Stimulated activated naive B cell treated with anti-CD40 and anti-IgM and Interleukin-4, amounts not matched to agents 10 μg/mL and 1 μg/mL and 100 μg/mL, for 72 hours (primary cell): ENCODE data around the gene TNFAIP8.

Experiments used
- ATAC-seq, 2 donors: fragments of 150-1000 bp; cut with Tn5 transposase; replicated peaks; 2 replicates each; pipeline ENCODE4 v1.10.0; 2021; ENCODE audit warnings: moderate library complexity in 1 of 2
- DNase-seq: peaks from one replicate; pipeline ENCODE4 v3.0.0; 2021
- H3K27ac Mint-ChIP-seq: one replicate; pipeline ENCODE4 v1.8.0; 2022; ENCODE audit warnings: mild to moderate bottlenecking, mixed read lengths
- H3K27me3 Mint-ChIP-seq, 2 donors: one replicate each; pipeline ENCODE4 v1.8.0; 2022; ENCODE audit warnings: mixed read lengths in 2 of 2
- H3K36me3 Mint-ChIP-seq, 2 donors: one replicate each; pipeline ENCODE4 v1.8.0; 2022; ENCODE audit warnings: mixed read lengths in 2 of 2, mild to moderate bottlenecking in 1 of 2
- H3K4me1 Mint-ChIP-seq, 2 donors: one replicate each; pipeline ENCODE4 v1.8.0; 2022; ENCODE audit warnings: mixed read lengths in 2 of 2, mild to moderate bottlenecking in 1 of 2
- H3K4me3 Mint-ChIP-seq, 2 donors: one replicate each; pipeline ENCODE4 v1.8.0; 2022; ENCODE audit warnings: mild to moderate bottlenecking in 2 of 2, mixed read lengths in 2 of 2, moderate library complexity in 1 of 2
- H3K9me3 Mint-ChIP-seq, 2 donors: one replicate each; pipeline ENCODE4 v1.8.0; 2022; ENCODE audit warnings: mixed read lengths in 2 of 2, mild to moderate bottlenecking in 1 of 2

The TNFAIP8 gene

GRCh38 chr5:119360905-119361593 lies 5.2 kb downstream of the TNFAIP8 start:
- peak overlapping the region; percentile 24 to 67 for H3K4me3 Mint-ChIP-seq
- H3K9me3 Mint-ChIP-seq, result no peaks in the 10 kb centered on the region
- peak overlapping the region; percentile 32 for H3K27ac Mint-ChIP-seq
- peaks cover 61 to 84% of the 10 kb centered on the region in 2 donors for H3K4me1 Mint-ChIP-seq
- DNase-seq (no peak), ATAC-seq (no peak)
- peaks cover 71 to 83% of the 10 kb centered on the region in 2 donors for H3K36me3 Mint-ChIP-seq
- no peaks in the 10 kb centered on the region for H3K27me3 Mint-ChIP-seq

DNA sequence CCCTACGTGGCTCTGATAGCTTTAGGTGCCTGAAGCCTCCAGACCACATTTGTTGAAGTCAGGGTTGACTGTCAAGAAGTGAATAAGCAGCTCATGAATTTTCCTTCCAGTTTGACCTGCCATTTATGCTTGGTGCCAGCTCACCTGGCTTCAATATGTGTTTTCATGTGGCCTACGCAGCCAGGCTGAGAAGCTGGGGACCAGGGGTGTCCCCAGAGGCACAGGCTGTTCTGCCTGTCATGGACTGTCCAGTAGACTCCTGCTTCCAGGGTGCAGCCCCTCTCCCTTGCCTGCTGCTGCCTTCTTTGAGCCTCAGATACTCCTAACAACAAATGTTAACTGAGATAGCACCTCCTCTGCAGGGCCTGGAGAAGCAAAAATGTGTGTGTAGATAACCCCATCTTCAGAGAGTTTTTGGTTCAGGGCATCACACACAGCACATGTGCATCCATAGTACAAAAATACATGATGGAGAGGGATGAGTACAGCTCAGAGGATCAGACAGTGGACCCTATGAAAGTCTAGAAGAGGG lies 5.8 kb downstream of the TNFAIP8 start:
- peak overlapping the region; percentile 66 for H3K27ac Mint-ChIP-seq
- DNase-seq (no peak), ATAC-seq (no peak)
- no peaks in the 10 kb centered on the region for H3K9me3 Mint-ChIP-seq
- no peaks in the 10 kb centered on the region for H3K27me3 Mint-ChIP-seq
- peaks cover 67 to 90% of the 10 kb centered on the region in 2 donors for H3K4me1 Mint-ChIP-seq
- H3K4me3 Mint-ChIP-seq, result peak overlapping the region; percentile 8 to 20
- H3K36me3 Mint-ChIP-seq, result peaks cover 67 to 85% of the 10 kb centered on the region in 2 donors

GRCh38 chr5:119362714-119363113 lies 6.9 kb downstream of the TNFAIP8 start:
- Mint-ChIP-seq H3K36me3 (peaks cover 57 to 76% of the 10 kb centered on the region in 2 donors), H3K27me3 (no peaks in the 10 kb centered on the region), H3K27ac (peak overlapping the region; percentile 80), H3K4me1 (peaks cover 72 to 97% of the 10 kb centered on the region in 2 donors), H3K9me3 (no peaks in the 10 kb centered on the region), H3K4me3 (peak overlapping the region; percentile 24 to 32)
- DNase-seq (no peak), ATAC-seq (no peak)

- H3K9me3 Mint-ChIP-seq, result no peaks in the 10 kb centered on the region
- ATAC-seq (no peak), DNase-seq (no peak)
- peaks cover 74 to 97% of the 10 kb centered on the region in 2 donors for H3K4me1 Mint-ChIP-seq
- peaks cover 53 to 76% of the 10 kb centered on the region in 2 donors for H3K36me3 Mint-ChIP-seq
- peak overlapping the region in 1 of 2 donors; percentile 18 for H3K4me3 Mint-ChIP-seq
- peak overlapping the region; percentile 80 for H3K27ac Mint-ChIP-seq
- H3K27me3 Mint-ChIP-seq, result no peaks in the 10 kb centered on the region
These were observed 7.5 kb downstream of the TNFAIP8 start for GRCh38 chr5:119363271-119363670.

- DNase-seq, result peak; percentile 35
- ATAC-seq, result peak; percentile 36 to 48
- H3K36me3 Mint-ChIP-seq, result peaks cover 49 to 75% of the 10 kb centered on the region in 2 donors
- peak overlapping the region in 1 of 2 donors; percentile 26 for H3K4me3 Mint-ChIP-seq
- peak overlapping the region; percentile 76 for H3K27ac Mint-ChIP-seq
- peaks cover 69 to 97% of the 10 kb centered on the region in 2 donors for H3K4me1 Mint-ChIP-seq
- no peaks in the 10 kb centered on the region for H3K27me3 Mint-ChIP-seq
- H3K9me3 Mint-ChIP-seq, result no peaks in the 10 kb centered on the region
These were observed 8.1 kb downstream of the TNFAIP8 start for GRCh38 chr5:119363936-119364335.

DNA sequence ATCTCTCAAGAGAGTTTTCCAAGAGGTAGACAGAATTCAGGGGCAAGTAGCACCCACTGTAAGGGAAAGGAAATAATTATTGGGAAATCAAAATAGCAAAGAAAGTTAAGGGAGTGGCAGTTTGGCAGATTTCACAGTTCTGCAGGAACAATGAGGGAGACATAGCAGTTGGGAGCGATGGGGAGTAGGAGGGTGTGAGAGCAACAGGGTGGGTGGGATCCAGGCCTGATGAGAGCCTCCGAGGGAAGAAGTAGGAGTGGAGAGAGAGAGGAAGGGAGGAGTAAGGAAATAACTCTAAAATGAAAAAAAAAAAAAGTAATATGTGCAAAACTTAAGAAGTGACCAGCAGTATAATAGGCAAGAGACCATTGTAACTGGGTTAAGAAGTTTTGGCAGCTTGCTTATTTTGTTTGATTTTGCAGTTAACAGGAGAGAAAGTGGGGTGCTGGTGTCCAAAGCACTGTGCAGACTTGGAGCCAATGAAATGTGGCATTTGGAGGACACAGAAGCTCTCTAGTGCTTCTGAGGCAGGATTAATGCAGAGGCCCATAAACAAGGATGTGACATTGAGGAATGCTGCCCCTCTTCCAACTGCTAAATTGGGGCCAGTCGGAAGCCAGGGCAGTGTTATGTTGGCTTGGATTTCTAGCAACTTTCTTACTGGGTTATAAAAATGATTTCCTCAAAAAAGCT lies 10.2 kb downstream of the TNFAIP8 start:
- no peak for DNase-seq
- peaks cover 36 to 62% of the 10 kb centered on the region in 2 donors for H3K36me3 Mint-ChIP-seq
- H3K9me3 Mint-ChIP-seq, result no peaks in the 10 kb centered on the region
- H3K4me1 Mint-ChIP-seq, result peaks cover 60 to 92% of the 10 kb centered on the region in 2 donors
- no peak for ATAC-seq
- H3K4me3 Mint-ChIP-seq, result peak overlapping the region; percentile 75 to 81
- no peaks in the 10 kb centered on the region for H3K27me3 Mint-ChIP-seq
- H3K27ac Mint-ChIP-seq, result peak overlapping the region; percentile 91

GRCh38 chr5:119366540-119366881 lies 10.7 kb downstream of the TNFAIP8 start:
- DNase-seq (no peak), ATAC-seq (peak; percentile 36 to 44)
- Mint-ChIP-seq H3K4me3 (peak overlapping the region; percentile 75 to 81), H3K36me3 (peaks cover 41 to 63% of the 10 kb centered on the region in 2 donors), H3K27ac (peak overlapping the region; percentile 91), H3K27me3 (no peaks in the 10 kb centered on the region), H3K9me3 (no peaks in the 10 kb centered on the region), H3K4me1 (peaks cover 60 to 92% of the 10 kb centered on the region in 2 donors)

DNA sequence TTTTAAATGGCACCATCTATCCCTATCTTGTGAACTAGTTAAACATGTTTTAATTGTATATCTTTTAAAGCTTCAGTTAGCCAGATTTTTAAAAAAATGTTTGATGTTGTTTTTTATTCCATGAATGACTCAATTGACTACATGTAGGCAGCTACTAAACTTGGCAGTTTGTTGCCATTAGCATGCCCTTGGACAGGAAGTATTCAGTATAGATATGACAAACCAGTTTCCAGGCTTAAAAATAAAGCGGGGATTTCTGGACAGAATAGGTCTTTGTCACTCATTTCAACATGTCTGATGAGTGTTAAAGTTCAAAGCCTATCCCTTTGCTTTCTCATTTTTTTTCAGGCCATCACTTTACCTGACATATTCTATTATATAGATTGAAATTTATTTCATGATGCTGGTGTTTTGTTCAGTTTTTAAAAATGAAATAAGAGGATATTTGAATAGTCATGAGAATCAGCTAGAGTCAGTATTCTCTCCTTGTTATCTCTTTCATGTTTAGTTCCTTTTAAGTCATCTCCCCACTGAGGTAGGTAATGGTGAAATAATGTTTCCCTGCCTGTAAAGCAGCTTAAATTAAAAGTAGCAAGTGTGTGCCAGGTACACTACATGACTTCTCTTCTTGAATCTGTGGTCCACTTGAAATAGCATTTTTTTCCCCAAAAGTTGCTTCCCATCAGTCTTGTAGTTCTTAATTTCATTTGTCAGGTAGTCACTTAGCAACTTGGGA lies 11.9 kb downstream of the TNFAIP8 start:
- H3K27me3 Mint-ChIP-seq, result no peaks in the 10 kb centered on the region
- DNase-seq, result peak; percentile 40

GRCh38 chr5:119368238-119368630 lies 12.4 kb downstream of the TNFAIP8 start:
- no peaks in the 10 kb centered on the region for H3K9me3 Mint-ChIP-seq
- peak overlapping the region; percentile 75 to 81 for H3K4me3 Mint-ChIP-seq
- no peaks in the 10 kb centered on the region for H3K27me3 Mint-ChIP-seq
- peaks cover 47 to 82% of the 10 kb centered on the region in 2 donors for H3K4me1 Mint-ChIP-seq
- DNase-seq (peak; percentile 55), ATAC-seq (peak; percentile 49 to 61)
- peak overlapping the region; percentile 91 for H3K27ac Mint-ChIP-seq
- H3K36me3 Mint-ChIP-seq, result peaks cover 34 to 56% of the 10 kb centered on the region in 2 donors

More for the DNA sequence above, 11.9 kb downstream of the TNFAIP8 start:
- Mint-ChIP-seq H3K27ac (peak overlapping the region; percentile 91), H3K4me3 (peak overlapping the region; percentile 75 to 81), H3K36me3 (peaks cover 35 to 57% of the 10 kb centered on the region in 2 donors), H3K9me3 (no peaks in the 10 kb centered on the region), H3K4me1 (peaks cover 49 to 82% of the 10 kb centered on the region in 2 donors)
- peak; percentile 85 to 86 for ATAC-seq

GRCh38 chr5:119370486-119370885 lies 14.7 kb downstream of the TNFAIP8 start:
- DNase-seq (no peak), ATAC-seq (no peak)
- Mint-ChIP-seq H3K4me1 (peaks cover 42 to 74% of the 10 kb centered on the region in 2 donors), H3K4me3 (no peak overlapping the region), H3K36me3 (peaks cover 26 to 50% of the 10 kb centered on the region in 2 donors), H3K27me3 (no peaks in the 10 kb centered on the region), H3K27ac (no peak overlapping the region), H3K9me3 (no peaks in the 10 kb centered on the region)

DNA sequence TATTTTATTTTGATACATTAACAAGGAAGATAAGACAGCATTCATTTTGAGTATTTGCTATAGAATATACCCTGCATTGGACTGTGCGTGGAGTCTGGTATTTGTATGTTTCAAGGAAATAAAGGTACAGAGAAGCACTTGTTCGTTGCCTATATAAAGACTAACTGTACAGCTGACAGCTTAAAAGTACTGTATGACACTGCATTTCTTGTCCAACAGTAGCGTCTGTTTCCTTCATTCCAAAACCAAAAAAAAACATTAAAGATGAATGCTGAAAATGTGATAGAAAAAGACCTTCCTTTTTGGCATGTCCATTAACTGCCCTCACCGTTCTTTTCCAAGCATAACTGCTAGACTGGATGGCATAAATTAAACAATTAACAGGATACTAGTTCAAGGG lies 15.3 kb downstream of the TNFAIP8 start:
- Mint-ChIP-seq H3K36me3 (peaks cover 22 to 45% of the 10 kb centered on the region in 2 donors), H3K9me3 (no peaks in the 10 kb centered on the region)

GRCh38 chr5:119373449-119373858 lies 17.6 kb downstream of the TNFAIP8 start:
- peaks cover 22 to 44% of the 10 kb centered on the region in 2 donors for H3K36me3 Mint-ChIP-seq
- H3K4me3 Mint-ChIP-seq, result peak overlapping the region; percentile 1 to 7
- ATAC-seq (peak; percentile 66 to 79), DNase-seq (no peak)
- H3K4me1 Mint-ChIP-seq, result peaks cover 27 to 62% of the 10 kb centered on the region in 2 donors
- H3K9me3 Mint-ChIP-seq, result no peaks in the 10 kb centered on the region
- H3K27me3 Mint-ChIP-seq, result no peaks in the 10 kb centered on the region
- H3K27ac Mint-ChIP-seq, result peak overlapping the region; percentile 6

More for the DNA sequence above, 15.3 kb downstream of the TNFAIP8 start:
- H3K4me3 Mint-ChIP-seq, result peak overlapping the region in 1 of 2 donors; percentile 4
- H3K27ac Mint-ChIP-seq, result peak overlapping the region; percentile 90
- peaks cover 37 to 67% of the 10 kb centered on the region in 2 donors for H3K4me1 Mint-ChIP-seq
- ATAC-seq, result no peak
- H3K27me3 Mint-ChIP-seq, result no peaks in the 10 kb centered on the region
- no peak for DNase-seq

GRCh38 chr5:119374901-119375300 lies 19.1 kb downstream of the TNFAIP8 start:
- no peak overlapping the region for H3K27ac Mint-ChIP-seq
- H3K36me3 Mint-ChIP-seq, result peaks cover 26 to 44% of the 10 kb centered on the region in 2 donors
- H3K4me1 Mint-ChIP-seq, result peaks cover 26 to 62% of the 10 kb centered on the region in 2 donors

GRCh38 chr5:119377066-119377465 lies 21.2 kb downstream of the TNFAIP8 start:
- H3K36me3 Mint-ChIP-seq, result peaks cover 19 to 46% of the 10 kb centered on the region in 2 donors
- no peaks in the 10 kb centered on the region for H3K9me3 Mint-ChIP-seq
- peaks cover 28 to 64% of the 10 kb centered on the region in 2 donors for H3K4me1 Mint-ChIP-seq
- H3K27ac Mint-ChIP-seq, result peak overlapping the region; percentile 69
- no peak overlapping the region for H3K4me3 Mint-ChIP-seq
- DNase-seq, result no peak
- H3K27me3 Mint-ChIP-seq, result no peaks in the 10 kb centered on the region
- no peak for ATAC-seq

More at GRCh38 chr5:119374901-119375300, 19.1 kb downstream of the TNFAIP8 start:
- no peak overlapping the region for H3K4me3 Mint-ChIP-seq
- DNase-seq (no peak), ATAC-seq (no peak)
- no peaks in the 10 kb centered on the region for H3K27me3 Mint-ChIP-seq
- H3K9me3 Mint-ChIP-seq, result no peaks in the 10 kb centered on the region
